NCI-H2196 treated with DMSO at 0.1 percent for 48 hours (cell line): ENCODE measurements around the gene TSPAN9.

Experiments used
- DNase-seq: peaks from one replicate; lab custom pipeline; 2025; ENCODE audit not compliant: unreplicated experiment; lab: John Stamatoyannopoulos, UW

TSPAN9 gene

DNA sequence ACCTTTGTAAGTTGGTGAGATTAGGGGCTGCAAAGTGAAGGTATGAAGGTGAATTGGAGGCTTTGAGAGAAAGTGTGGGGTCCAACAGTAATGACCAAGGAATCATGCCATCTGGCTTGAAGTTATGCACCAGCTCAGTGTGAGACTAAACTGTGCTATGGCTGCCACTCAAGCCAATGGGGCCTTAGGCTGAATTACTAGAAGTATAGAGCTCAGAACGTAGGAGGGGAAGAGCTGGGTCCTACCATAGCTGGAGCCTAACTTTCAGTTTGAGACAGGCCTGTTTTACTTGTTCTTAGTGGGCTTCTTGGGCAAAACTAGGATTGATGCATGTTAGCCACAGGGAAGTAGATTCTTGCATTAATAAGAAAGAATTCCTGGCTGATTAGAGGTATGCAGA is 194.0 kb downstream of the TSPAN9 start:
- DNase-seq, result no peak

DNA sequence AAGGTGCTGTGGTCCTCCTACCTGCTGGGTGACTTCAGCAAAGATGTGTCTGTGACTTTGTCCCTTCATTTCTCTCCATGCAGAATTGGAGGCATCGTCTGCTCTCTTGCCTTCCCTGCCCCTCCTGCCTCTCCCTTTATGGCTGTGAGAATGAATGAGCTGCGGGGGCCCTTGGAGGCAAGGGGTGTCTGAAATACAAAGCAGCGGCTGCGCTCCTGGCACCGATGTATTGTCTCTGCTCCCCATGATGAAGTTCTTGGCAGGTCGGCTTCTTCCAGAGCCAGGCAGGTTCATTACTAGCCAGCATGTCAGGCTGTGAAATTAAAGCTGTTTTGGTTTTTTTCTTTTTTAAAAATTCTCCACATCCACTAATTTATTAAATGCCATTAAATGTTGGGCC is 194.5 kb downstream of the TSPAN9 start:
- DNase-seq, result no peak

DNA sequence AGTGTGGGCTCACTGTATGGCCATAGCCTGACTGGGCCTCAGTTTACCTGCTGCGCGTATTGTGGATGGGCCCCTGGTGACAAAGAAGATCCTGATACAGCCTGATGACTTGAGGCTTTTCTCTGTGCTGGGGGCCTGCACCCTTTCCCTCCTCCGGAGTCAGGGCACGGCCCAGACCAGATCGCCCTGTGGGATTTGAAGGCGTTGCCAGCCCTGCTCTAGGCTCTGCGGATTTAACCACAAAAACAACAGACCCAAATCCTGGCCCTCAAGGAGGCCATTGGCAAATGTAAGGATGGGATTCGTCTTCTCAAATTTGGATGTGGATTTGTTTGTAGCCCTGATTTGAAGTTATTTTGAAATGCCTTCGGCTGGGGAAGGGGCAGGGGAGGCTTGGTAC is 195.8 kb downstream of the TSPAN9 start:
- DNase-seq, result no peak

DNA sequence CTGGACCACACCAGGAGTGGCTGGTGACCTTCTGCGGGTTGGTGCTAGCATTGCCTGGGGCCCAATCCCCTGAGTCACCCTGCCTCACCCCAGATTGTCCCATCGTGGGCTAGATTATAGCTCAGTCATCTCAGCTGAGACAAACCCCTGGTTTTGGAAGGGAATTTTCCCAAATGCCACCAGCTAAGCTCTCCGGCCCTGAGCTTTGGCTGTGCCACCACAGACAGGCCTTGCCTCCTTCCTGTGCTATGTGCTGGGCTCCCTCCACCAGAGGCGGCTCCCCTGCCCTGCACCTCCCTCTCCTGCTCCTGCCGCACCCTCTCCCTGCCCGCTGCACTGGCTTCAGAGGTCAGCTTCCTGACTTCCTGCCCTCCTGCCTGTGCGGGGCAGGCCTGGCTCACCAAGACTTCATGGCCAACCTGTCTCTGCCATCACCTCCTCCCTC is 196.3 kb downstream of the TSPAN9 start:
- no peak for DNase-seq

- DNase-seq, result no peak
Measured at GRCh38 chr12:3274664-3275063, 197.5 kb downstream of the TSPAN9 start.

DNA sequence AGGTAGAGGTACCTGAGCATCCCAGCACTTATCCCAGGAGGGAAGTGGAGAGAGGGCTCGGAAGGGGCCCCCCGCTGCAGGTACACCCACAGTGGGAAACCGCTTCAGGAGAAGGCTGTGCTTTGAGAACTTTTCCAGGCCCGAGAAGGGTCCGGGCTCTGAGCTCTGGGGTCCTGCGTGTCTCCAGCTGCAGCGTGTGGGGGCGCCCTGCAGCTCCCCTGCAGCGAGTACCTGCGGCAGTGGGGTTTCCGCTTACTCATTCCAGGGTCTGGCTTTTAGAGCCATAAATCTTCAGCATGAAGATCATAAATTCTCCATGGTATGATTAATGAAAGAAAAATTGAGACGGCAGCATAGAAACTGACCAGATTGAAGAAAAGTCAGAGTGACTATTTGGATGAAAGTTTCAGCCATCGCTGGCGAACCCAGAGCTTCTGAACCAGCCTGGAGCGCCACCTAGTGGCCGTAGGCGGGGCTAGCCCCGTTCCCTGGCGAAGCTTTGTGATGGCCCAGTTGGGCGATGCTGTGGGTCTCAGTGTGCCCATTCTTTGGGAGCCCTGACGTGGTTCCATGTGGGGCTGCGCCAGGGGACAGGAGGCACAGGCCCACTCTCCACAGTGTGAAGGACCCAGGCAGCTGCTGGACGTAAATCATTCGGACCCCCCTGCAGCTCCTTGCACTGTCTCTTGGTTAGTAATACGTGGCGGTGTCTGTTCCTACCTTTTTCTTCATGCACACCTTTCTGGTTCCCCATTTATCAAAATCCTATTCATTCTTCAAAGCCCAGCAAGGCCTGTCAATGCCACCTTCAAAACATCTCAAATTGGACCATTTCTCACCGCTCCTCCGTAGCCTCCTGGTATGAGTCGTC is 198.2 kb downstream of the TSPAN9 start:
- DNase-seq, result no peak

DNA sequence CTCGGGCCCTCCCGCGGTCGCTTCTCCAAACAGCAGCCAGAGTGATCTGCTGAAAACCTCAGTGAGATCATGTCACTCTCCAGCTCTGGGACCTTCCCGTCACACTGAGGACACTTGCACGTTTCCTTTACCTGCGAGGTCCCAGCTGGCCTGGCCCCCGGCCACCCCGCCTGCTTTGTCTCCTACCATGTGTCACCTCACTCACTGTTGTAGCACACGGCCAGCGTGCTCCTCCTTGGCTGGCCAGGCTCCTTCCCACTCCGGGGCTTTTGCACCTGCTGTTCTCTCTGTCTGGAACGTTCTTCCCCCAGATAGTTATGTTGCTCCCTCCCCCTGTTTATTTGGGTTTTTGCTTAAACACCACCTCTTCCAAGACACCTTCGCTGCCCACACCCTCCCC is 199.0 kb downstream of the TSPAN9 start:
- DNase-seq, result no peak

DNA sequence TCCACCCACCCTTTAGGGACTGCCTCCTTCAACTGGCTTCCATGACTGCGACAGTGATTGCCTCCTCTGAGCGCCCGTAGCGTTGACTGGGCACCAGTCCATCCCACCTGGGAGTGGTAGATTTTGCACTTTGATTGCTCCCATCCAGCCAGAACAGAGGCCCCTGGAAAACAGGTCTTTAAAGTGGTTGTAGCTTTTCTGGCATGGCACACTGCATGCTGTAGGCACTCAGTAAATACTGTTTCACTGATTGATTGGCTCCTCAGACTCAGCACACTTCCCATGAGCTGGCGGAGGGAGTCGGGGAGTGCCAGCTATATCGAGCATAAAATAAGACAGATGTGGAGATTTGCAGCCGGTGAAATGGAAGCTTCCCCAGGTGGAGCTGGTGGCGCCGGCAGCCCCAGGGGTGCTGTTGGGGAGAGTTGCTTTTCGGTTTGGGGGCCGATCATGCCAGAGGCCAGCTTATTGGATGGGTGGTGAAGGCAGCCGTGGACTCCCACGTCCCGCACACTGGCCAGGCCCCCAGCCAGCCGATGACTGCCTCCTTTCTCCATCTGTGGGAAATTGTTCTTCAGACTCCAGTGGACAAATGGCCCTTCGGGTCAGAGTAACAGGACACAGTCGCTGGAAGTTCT is 200.2 kb downstream of the TSPAN9 start:
- DNase-seq, result no peak

DNA sequence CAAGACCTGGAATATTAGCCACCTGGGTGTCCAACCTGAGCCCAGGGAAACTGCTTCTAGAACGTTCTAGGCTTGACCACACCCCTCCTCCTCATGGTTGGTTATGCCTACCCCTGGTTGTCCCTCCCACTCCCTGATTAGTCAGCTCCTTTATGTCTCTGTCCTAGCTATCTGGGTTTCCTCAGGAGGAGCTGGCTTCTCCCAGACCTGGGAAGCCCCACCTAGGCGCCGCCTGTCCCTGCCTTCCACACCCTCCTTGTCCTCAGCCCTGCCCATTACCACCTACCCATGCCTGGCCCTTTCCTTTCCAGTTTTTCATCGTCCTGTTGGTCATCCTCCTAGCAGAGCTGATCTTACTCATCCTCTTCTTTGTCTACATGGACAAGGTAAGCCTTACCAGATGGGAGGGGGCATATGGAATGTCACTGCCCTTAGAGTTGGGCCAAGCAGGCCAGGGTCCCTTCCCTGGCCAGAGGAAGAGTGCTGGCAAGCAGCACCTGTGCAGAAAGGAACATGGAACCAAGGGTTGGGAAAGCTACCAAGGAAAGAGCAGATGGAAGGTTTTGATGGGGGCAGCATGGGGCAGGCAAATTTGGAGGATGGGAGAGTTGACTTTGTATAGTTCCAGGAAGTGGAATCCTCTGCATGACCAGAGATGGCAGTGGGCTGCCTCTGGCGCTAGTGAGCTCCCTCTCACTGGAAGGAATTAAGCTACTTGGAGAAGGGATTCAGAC is 201.7 kb downstream of the TSPAN9 start:
- DNase-seq, result no peak

DNA sequence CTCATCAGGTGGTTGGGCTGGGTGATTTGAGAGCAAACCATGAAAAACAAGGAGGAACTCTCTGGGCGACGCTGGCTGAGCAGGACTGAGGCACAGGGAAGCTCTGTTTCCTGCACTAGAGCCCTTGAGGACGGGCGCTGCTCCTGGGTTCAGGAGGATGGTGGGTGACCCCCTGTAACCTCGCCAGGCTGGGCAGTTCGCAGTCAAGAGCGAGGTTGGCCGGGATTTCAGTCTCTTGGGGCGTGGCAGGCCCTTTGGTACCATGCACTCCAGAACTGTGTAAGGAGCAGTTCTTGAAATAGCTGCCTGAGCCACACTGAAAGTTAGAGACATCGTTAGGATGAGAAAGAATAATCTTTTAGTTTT is 202.2 kb downstream of the TSPAN9 start:
- DNase-seq, result no peak

- no peak for DNase-seq
Measured at GRCh38 chr12:3279832-3280231, 202.7 kb downstream of the TSPAN9 start.

- no peak for DNase-seq
Measured at GRCh38 chr12:3280967-3281366, 203.8 kb downstream of the TSPAN9 start.

DNA sequence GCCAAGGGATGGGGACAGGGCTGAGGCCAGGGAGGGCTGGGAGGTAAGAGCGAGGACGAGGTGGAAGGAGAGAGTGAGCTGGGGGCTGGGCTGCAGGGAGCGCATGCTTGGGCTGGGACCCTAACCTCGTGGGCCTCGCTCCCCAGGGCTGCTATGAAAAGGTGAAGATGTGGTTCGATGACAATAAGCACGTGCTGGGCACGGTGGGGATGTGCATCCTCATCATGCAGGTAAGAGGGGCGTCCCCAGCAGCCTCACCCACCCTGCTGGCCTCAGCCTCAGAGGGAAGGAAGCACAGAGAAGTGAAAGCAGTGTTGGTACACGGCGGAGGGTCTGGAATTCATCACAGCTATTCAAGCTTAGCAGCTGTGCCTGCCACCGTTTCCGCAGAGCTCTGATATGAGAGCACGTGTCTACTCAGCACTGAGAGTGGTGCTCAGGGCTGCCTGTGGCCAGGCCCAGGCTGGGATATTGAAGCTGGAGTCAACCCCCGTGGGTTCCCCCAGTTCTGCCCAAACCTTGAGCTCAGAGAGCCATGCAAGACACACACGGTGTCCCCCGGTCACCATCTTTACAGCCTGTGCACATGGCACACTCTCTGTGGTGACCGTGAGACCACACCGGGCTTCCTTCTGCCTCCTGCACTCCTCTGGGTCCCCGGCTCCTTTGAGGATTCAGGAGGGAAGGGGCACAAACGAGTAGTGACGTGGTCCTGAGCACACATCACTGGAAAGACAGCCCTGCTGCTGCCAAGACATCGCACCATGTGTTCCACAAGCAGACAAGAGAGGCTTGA is 204.6 kb downstream of the TSPAN9 start:
- DNase-seq, result no peak

- no peak for DNase-seq
Measured at GRCh38 chr12:3282384-3282670, 205.1 kb downstream of the TSPAN9 start.

DNA sequence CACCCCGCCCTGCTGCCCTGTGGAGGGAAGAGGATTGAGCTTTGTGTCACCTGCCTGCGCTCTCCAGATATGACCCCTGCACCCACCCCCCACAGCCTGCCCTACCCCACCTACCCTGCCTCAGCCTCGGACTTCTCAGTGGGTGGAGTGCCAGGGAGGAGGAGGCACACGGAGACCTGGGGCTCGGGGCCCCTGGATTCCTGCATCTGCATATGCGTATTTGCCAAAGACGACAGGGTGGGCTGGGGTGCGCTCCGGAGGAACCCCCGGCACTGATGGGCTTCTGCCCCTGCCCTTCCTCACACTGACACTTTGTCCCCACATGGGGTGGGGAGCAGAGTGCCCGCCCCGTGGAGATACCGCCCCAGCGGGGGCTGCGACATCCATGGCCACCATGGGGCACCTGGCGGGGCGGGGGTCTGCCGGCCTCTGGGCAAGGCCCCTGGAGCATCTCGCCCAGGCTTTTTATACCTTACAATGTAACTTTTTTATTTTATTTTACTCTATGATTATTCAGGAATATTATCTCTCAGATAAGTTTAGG is 206.0 kb downstream of the TSPAN9 start:
- no peak for DNase-seq

GRCh38 chr12:3284405-3284804 is 207.2 kb downstream of the TSPAN9 start:
- DNase-seq, result no peak

DNA sequence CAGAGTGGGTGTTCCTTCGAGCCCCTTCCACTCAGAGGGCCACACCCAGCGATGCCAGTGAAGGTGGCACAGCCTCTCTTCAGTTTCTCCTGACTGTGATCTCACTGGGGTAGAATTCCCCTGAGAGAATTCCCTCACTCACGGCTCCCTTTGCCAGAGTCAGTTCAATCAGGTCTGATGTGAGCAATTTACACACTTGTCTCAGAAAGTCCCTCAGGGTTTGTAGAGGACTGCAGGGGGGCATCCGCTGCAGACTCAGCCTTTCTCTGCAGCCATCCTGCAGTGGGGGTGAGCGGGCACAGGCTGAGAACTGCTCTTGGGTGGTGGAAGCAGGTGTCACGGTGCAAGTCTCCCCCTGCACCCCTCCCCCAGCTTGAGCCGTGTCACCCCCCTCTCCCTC is 208.4 kb downstream of the TSPAN9 start:
- DNase-seq, result no peak

DNA sequence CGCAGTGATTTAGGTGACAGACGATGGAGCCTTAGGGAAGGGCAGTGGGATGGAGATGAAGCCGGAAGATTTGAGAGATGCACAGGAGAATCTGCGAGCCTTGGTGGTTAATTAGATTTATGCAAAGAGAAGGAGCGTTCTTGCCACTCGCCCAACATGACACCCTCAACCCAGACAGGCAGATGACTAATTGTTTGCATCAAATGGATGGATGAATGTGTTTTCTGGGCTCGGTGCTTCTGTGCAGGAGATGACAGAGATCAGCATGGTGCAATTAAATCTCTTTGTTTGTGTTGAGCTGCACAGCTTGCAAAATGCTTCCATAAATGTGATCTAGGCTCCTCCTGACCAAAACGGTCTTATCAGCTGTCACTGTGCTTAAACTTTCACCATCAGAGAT is 211.5 kb downstream of the TSPAN9 start:
- DNase-seq, result no peak

DNA sequence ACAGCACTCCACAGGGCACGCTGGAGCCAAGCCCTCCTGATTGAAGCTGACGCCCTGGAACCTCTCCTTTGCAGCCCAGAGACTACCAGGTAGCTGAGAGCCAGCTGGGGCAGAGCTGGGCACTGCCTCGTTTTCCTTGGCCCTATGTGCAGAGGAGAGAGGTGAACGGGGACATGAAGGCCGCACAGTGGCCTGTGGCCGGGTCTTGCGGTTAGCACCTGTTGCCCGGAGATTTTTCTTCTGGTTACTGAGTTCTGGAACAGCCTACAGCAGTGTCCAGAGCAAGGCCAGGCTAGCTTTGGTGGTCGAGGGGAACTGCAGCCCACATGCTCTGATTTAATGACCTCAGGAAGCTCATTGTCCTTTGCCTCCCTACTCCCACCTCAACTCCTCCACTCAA is 212.5 kb downstream of the TSPAN9 start:
- DNase-seq, result no peak

- DNase-seq, result no peak
Measured at GRCh38 chr12:3291939-3292338, 214.8 kb downstream of the TSPAN9 start.
